Measurements from ENCODE around the gene DNAH9.
A peak's percentile ranks its signal among the peaks of the same experiment; 100 is the strongest.
"Not testable (repeated sequence)": the region's sequence is repeated elsewhere in the genome, so short reads cannot be mapped to it uniquely, and the experiment has no call there.

DNAH9 gene

GRCh38 chr17:11928436-11928835 lies 330.2 kb downstream of the DNAH9 start:
- no peak for DNase-seq

- no peak for DNase-seq
These were observed 334.1 kb downstream of the DNAH9 start for GRCh38 chr17:11932337-11932898.

DNA sequence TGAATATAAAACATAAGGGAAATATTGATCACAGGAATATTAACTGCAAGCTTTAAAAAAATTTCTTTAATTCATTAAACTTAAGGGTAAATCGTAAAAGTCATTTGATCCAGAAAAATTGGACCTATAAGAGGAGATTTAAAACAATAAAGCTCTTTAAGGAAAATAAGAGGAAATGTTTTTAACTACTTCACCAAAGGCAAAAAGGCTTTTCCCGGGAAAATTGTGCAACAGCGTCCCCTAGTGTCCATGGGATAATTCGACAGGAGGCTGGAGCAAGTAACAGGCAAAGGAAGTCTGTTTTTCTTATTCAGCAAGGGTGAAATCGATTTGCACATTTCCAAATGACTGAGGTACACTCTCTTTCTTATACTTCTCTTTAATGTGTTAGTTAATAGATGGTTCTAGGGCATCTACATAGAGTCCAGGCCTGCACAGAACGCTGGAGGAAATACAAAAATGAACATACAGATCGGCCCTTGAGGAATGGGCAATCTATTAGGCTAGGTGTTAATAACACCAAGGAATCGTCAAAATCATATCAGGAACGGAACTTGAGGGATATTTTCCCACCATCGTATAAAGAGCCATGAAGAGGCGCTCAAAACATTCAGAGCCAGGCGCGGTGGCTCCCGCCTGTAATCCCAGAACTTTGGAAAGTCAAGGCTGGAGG lies 337.6 kb downstream of the DNAH9 start:
- no peak for DNase-seq

DNA sequence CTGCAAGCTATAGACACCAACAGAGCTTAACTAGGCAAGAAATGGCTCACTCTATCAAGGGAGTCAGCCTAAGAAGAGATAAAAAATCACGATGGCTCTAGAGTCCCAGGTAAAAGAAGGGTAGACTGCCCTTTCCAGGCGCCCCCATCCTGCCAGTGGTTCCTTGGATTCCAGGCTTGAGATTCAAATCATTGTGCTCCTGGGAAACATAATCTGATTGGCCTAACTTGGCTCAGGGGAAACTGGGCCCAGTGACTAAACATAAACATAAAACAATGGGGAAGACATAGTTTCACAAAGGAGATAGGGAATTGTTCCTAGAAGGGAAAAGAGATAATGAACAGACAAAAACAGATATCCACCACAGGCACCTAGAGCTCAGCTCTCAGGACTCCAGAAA lies 342.6 kb downstream of the DNAH9 start:
- no peak for DNase-seq

GRCh38 chr17:11943086-11943485 lies 344.8 kb downstream of the DNAH9 start:
- DNase-seq: not testable (repeated sequence)

GRCh38 chr17:11943759-11944347 lies 345.6 kb downstream of the DNAH9 start:
- DNase-seq: no peak

DNA sequence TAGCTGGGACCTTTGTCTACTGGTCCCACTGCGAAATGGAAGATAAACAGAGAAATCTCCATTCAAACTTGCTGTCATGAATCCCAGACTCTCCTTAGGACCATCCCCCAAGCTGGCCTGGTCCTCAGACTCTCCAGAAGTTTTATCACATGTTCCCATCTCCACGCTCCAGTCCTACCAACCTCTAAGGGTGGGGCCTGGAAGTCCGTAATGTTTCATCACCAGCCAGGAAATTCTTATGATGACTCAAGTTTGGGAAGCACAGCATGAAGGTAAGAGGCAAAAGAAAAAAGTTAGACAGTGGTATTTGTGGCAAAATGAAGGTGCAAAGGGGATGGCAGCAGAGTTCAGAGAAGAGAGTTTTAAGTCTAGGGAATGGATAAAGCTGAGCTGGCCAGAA lies 346.3 kb downstream of the DNAH9 start:
- no peak for DNase-seq

- no peak for DNase-seq
These were observed 350.5 kb downstream of the DNAH9 start for GRCh38 chr17:11948789-11949188.

DNA sequence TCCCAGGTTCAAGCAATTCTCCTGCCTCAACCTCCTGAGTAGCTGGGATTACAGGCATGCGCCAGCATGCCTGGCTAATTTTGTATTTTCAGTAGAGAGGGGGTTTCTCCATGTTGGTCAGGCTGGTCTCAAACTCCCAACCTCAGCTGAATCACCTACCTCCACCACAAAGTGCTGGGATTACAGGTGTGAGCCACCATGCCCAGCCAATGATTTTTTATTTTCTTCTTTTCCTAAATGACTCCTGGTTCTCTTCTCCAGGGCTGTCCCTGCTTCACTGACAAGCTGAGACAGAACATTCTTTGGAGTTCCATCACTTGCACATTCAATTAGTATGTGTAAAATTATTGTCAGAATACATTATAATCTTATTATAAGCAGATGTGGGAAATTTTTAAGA lies 351.3 kb downstream of the DNAH9 start:
- DNase-seq: not testable (repeated sequence)

GRCh38 chr17:11950771-11951519 lies 352.7 kb downstream of the DNAH9 start:
- no peak for DNase-seq

DNA sequence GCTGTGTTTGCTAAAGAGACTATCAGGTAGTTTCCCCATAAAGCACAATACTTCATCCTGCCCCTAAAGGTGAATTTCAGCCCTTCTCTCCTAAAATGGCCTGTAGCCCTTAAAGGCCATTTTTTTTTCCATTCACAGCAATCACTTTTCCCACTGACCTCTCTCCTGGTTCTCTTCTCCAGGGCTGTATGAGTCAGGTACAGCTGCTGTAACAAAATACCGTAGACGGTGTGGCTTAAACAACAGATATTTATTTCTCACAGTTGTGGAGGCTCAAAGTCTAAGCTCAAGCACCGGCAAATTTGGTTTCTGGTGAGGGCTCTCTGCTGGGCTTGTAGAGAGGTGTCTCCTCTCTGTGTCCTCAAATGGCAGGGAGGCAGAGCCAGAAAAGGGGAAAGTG lies 354.3 kb downstream of the DNAH9 start:
- DNase-seq: no peak

DNA sequence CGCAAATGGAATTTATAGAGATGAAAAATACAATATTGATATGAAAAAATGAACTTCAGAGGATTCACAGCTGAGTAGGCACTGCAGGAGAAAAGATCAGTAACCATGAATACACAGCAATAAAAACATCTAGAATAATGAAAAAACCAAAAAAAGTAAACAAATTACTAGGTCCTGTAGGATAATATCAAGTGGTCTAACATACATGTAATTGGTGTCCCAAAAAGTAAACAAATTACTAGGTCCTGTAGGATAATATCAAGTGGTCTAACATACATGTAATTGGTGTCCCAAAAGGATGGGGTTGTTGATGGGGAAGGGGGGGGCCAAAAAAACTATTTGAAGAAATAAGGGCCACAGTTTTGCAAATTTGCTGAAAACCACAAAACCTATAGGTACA lies 355.7 kb downstream of the DNAH9 start:
- no peak for DNase-seq

DNA sequence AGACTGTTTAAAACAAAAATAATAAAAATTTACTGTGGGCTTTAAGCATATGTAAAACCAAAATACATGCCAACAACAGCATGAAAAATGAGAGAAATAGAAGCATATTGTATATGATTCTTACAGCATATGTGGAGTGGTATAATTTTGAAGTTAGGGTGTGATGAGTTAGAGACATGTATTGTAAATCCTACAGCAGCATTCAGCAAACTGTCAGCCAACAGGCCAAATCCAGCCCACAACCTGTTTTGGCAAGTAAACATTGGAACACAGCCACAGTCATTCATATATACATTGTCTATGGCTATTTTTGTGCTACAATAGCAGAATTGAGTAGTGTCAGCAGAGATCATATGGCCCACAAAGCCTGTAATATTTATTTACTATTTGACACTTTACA lies 356.7 kb downstream of the DNAH9 start:
- no peak for DNase-seq

- DNase-seq: no peak
These were observed 371.3 kb downstream of the DNAH9 start for GRCh38 chr17:11969565-11969964.

DNA sequence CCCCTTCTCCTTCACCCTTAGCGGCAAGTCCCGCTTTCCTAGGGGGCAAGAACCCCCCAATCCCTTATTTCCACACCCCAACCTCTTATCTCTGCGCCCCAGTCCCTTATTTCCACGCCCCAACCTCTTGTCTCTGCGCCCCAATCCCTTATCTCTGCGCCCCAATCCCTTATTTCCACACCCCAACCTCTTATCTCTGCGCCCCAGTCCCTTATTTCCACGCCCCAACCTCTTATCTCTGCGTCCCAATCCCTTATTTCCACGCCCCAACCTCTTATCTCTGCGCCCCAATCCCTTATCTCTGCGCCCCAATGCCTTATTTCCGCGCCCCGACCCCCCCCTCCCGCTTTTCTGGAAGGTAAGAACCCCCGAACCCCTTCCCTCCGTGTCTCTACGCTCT lies 374.5 kb downstream of the DNAH9 start:
- DNase-seq: not testable (repeated sequence)

GRCh38 chr17:11979795-11980194 lies 381.5 kb downstream of the DNAH9 start:
- DNase-seq: no peak

DNA sequence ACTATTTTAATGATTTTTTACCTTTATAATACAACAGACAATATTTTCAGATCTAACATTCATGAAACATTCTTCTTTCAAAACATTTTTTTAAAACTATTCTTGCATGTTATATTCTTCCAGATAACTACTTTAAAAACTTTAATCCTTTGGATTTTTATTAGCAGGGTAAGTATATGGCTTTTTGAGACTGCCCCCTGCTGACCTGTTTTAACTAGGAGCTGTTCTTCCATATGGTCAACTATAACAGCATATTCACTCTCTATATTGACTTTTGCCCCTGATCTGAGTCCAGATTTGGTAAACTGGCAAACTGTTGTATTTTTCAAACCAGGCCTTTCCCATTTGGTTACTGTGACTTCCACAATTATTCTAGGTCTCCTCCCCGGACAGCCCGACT lies 382.5 kb downstream of the DNAH9 start:
- no peak for DNase-seq

GRCh38 chr17:11981862-11982261 lies 383.6 kb downstream of the DNAH9 start:
- DNase-seq: no peak

- no peak for DNase-seq
These were observed 388.1 kb downstream of the DNAH9 start for GRCh38 chr17:11986179-11986941.

DNA sequence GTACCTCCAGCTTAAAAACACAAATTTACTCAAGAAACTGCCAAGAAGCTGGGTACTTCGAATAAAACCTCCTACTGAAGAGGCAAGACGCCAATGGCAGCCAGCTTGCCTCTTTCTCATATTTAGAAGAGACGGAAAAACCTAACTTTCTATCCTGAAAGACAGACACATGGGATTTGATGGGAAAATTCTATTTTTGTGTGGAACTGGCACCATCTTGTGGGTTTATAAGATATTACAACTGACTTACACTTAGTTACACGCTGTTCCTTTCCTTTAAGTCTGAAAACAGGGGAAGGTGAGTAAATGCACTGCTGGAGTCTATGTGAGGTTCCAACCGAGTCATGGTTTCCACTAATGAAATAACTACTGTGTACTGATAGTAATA lies 388.7 kb downstream of the DNAH9 start:
- no peak for DNase-seq

DNA sequence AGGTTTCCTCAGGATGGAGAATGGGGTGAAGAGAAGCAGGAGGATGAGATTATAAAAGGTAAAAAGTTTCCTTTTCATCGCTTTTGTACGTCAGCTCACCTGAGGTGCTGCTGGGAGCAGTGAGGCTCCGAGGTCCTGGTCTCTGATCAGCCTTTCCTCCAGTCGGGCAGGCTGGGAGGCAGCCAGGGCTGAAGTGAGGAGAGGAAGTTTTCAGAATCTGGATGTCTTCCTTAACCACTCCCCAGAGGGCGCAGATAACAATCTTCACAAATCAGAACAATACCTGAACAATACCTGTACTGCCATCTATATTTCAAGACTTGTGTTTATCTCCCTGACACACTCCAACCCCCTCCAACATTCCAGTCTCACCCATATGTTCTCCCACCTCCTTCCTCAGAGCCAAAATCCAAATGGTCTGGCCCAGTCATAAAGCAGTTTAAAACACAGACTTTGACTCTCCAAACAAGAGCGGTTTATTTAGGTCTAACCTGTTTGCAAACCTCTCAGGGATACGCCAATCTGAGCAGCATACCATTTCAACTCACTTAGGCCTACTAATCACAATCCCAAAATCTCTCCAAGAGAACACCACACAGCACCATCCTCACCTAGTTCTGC lies 392.2 kb downstream of the DNAH9 start:
- no peak for DNase-seq

- DNase-seq: no peak
These were observed 393.2 kb downstream of the DNAH9 start for GRCh38 chr17:11991461-11991860.

- DNase-seq: peak; percentile 44
These were observed 398.5 kb downstream of the DNAH9 start for GRCh38 chr17:11996722-11997146.
